Fibroblast of mammary gland (primary cell): ENCODE measurements around the gene ERICH3.

Source experiments
- DNase-seq: peaks from one replicate; pipeline ENCODE4 v3.0.0-alpha.2; 2010; ENCODE audit warnings: low read depth
- H3K4me3 ChIP-seq: 2 replicates; pipeline ENCODE4 v1.5.1; 2011; ENCODE audit warnings: low read depth, mild to moderate bottlenecking, low read length, moderate library complexity; ENCODE audit not compliant: control insufficient read depth
- TF ChIP-seq, protein P1 (sequence below): conservative IDR thresholded peaks from 2 replicates; pipeline ENCODE4 v1.5.1; 2011; ENCODE audit warnings: low read depth, low read length, inconsistent platforms; ENCODE audit not compliant: control insufficient read depth, insufficient read depth

ERICH3 gene

DNA sequence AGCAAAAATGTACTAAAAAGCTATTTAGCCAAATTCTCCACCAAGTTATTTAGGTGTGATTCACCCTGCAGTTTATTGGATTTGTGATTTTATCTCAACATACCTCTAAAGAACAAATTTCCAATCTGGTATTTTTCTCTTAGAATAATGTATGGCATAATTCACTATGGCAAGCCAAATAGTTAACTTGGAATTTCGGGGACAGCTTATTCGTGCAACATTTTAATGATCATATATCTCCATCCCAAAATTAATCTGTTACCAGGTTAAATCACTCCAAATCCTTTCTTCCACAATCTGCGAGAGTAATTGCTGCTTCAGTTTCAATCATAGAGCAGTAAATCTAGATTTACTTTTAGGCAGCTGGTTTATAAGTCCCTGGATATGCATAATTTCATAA is 53.4 kb downstream of the ERICH3 start:
- no peak overlapping the region for H3K4me3 ChIP-seq
- DNase-seq, result no peak
- TF ChIP-seq, protein P1, sequence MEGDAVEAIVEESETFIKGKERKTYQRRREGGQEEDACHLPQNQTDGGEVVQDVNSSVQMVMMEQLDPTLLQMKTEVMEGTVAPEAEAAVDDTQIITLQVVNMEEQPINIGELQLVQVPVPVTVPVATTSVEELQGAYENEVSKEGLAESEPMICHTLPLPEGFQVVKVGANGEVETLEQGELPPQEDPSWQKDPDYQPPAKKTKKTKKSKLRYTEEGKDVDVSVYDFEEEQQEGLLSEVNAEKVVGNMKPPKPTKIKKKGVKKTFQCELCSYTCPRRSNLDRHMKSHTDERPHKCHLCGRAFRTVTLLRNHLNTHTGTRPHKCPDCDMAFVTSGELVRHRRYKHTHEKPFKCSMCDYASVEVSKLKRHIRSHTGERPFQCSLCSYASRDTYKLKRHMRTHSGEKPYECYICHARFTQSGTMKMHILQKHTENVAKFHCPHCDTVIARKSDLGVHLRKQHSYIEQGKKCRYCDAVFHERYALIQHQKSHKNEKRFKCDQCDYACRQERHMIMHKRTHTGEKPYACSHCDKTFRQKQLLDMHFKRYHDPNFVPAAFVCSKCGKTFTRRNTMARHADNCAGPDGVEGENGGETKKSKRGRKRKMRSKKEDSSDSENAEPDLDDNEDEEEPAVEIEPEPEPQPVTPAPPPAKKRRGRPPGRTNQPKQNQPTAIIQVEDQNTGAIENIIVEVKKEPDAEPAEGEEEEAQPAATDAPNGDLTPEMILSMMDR, result no peak

DNA sequence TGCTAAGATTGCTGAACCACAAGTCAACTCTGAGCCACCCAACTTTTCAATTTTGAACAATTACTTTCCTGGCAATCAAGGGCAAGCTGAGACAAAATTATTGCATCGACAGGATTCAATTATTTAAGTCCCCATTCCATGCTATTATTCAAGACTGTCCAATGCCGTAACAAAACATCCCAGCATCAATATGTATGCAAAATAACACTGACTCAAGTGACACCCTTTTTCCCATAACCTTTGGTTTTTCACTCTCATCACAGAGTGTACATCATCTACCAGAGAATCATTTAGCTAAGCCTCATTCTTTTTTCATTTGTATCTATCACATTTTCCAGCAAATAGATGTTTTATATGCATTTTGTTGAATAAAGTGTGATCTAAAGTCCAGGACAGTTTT is 54.6 kb downstream of the ERICH3 start:
- no peak for DNase-seq
- TF ChIP-seq, protein P1, result no peak
- no peak overlapping the region for H3K4me3 ChIP-seq

DNA sequence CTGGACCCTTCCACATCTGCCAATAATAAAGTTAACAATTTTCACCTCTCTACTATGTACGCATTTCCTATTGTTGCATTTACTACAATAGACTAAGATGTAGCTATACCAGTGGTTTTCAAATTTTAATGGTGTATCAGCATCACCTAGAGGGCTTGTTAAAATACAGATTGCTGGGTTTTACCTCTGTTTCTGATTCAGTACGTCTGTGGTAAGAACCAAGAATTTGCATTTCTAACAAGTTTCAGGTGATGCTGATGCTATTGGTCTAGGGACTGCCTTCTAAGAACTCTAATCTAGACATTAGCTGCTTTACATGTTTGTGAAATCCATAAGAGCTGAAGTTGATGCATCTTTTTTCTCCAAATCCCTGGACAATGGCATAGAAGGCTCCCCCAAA is 59.7 kb downstream of the ERICH3 start:
- no peak overlapping the region for H3K4me3 ChIP-seq
- TF ChIP-seq, protein P1, result no peak
- DNase-seq, result no peak

DNA sequence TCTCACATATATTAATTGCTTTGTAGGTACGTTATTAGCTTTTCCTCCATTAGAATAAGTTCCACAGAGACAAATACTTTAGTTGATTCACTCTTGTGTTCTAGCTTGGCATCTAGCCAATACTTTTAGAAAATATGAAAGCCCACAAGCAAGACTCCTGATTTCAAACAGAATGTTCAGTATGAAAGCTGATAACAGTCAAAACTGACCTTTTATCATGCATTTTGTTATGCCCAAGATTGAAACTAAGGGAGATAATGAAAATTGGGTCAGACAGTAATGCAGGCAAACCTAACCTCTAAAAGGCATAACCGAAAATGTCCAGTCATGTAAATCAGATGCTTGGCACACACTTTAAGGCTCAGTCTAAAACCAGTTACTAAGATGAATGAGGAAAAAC is 61.7 kb downstream of the ERICH3 start:
- no peak overlapping the region for H3K4me3 ChIP-seq
- TF ChIP-seq, protein P1, result no peak
- no peak for DNase-seq

DNA sequence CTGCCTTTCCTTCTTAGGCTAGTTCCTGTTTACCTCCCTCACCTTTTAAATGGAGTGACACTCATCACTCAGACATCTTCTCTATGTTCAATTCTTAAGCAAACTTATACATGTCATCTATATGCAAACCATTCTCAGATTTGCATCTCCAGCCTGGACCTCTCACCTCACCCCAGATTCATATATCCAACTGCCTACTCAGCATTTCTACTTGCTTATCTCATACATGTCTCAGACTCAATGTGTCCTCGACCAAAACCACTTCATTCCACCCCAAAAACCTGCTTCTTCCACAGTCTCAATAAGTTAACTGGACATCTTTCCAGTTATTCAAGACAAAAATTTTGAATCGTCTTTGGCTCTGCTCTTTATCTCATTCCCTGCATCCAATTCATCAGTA is 62.6 kb downstream of the ERICH3 start:
- H3K4me3 ChIP-seq, result no peak overlapping the region
- DNase-seq, result no peak
- TF ChIP-seq, protein P1, result no peak

DNA sequence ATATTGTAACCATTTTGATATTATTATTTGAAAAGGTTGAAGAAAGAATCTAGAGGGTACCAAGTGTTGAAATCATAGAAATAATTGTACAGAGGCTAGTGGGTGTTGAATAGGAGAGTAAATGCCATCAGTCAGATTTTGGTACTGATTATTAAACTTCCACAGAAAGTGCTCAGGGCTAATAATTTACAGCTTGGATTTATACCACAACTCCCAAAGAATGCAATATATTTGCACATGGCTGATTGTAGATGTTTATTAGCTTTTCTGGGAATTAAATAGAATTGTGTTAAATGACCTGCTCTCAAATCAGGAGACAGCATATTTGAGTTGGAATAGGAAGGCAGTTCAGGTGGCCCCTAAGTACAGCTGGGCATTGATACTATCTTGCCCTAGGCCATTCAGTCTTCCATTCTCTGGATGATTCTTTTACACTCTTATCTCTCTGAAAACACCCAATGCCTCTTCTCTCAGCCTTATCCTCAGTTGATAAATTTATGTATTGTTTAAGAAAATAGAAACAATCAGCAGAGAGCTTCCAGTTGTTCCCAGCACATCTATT is 63.7 kb downstream of the ERICH3 start:
- no peak for DNase-seq
- H3K4me3 ChIP-seq, result no peak overlapping the region
- TF ChIP-seq, protein P1, result no peak

DNA sequence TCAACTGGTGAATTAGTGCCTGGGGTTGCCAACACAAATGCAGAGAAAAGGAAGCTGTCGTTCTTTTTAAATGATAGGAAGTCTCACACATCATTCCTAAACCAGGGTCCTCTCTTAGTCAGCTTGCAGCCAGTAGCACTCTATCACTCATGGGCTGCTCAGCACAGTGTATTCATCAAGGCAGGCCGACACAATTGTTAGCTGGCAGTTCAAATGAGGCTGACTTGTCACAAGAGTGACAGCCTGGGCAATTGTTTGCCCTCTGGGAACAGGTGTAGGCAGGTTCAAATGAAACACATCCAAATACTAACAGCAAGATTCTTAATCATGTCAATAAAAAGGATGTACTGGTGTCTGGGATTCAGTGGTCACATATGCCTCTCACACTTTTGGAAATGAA is 76.9 kb downstream of the ERICH3 start:
- DNase-seq, result no peak
- H3K4me3 ChIP-seq, result no peak overlapping the region
- TF ChIP-seq, protein P1, result no peak
